Activated T-cell treated with anti-CD3 and anti-CD28 coated beads for 24 hours (primary cell): Measurements from ENCODE around the gene CACNA1I.

Source experiments
- DNase-seq: peaks from one replicate; pipeline ENCODE4 v3.0.0-alpha.2; 2020; ENCODE audit warnings: low read depth

Gene CACNA1I

DNA sequence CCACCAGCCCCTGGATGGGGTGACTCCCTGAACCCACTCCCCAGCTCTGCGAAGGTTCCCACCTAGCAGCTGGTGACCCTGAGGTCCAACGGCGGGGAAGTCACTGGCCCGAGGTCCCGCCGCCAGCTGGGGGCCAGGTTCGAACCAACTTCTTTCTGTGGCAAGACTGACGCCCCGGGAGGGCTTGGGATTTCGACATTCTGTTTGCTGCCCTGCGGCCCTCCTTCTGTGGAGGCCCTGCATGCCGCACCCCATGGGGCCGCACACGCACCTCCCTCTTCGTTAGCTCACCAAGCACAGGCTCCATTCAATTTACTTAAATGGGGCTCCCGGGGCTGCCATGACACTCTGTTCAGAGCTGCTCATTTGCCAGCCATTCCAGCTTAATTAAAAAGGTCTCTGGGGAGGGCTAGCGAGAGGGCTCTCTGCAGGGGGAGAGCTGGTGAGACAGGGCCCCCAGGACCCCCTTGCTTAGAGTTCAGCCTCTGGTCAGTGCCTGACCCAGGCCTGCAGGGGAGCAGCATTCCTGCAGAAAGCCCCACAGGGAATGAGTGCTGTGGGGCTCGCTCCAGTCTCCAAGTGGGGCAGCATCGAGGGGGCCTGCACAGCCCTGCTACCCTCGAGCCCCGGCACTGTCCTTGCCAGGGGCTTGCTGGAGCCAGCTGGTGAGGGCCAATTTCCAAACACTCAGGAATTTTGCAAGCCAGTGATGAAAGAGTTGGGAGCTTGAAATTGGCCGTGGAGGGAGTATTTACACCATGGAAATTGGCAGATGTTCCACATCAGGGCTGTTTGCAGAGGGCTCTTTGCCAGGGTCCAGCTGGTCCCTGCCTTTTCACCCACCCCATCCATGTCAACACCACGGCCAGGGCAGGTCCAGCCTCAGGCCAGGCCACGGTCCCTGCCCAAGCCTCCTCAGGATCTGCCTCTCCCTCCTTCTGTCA is 80.8 kb downstream of the CACNA1I start:
- DNase-seq, result no peak

DNA sequence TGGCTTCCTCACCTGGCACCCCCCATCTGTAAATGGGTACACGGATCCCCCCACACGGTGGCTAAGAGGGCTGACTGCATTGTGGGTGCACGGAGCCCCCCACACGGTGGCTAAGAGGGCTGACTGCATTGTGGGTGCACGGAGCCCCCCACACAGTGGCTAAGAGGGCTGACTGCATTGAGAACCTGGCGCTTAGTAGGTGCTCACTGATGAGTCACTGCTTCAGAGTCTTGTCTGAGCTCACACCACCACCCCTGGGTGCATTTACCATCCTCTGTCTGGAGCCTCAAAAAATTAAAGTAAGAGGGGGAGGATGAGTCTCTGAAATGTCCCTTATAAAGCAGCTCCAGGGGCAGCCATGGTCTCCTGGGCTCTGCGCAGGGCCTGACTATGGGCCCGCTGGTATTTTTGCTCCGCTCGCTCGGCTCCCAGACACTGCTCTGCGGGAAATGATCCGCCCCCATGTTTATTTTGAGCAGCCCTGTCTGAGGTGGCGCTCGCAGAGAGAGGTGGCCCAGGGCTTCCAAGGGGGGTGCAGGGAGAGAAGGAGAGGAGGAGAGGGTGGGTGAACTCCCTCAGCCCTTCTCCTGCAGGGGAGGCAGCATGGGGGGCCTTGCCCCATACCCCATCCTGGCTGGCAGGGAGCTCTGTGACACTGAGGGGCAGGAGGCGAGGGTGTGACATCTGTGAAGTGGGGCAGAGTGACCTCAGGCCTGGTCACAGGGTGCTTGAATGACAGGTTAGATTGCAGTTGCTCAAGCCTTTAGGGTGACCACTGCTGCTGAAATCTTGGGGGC is 82.6 kb downstream of the CACNA1I start:
- DNase-seq, result no peak

GRCh38 chr22:39653787-39654077 is 83.2 kb downstream of the CACNA1I start:
- DNase-seq, result no peak

DNA sequence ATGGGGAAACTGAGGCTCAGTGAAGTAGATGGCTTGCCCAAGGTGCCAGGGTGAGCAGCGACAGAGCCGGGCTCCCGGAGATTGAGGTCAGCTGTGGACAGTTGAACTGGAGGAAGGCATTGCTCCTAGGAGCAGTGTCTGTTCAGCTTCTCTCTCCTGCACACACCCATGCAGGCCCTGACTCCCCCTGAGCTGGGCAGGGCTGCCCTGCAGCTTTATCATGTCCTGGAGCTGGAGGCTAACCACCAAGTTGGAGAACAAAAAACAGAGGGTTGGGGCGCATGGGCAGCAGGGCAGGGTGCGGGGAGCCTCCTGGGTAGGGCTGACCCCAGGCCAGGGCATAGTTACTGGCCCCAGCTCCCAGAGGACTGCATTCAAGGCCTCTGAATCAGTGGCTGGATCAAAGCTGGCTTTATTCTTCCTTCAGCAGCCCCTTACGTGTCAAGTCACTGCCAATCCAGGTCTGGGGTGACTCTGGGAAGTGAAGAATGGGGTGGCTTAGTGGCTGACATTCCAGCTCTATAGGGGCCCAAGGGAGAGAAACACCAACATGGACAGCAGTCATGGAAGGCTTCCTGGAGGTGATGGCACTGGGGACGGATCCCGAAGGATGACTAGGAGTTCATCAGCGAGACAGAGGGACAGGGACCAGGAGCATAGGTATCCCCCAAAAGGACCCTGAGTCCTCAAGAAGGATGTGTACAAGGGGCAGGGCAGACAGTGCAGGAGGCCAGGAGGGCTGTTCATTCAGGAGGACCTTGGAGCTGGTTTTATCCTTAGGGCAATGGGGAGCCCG is 83.8 kb downstream of the CACNA1I start:
- DNase-seq, result no peak

DNA sequence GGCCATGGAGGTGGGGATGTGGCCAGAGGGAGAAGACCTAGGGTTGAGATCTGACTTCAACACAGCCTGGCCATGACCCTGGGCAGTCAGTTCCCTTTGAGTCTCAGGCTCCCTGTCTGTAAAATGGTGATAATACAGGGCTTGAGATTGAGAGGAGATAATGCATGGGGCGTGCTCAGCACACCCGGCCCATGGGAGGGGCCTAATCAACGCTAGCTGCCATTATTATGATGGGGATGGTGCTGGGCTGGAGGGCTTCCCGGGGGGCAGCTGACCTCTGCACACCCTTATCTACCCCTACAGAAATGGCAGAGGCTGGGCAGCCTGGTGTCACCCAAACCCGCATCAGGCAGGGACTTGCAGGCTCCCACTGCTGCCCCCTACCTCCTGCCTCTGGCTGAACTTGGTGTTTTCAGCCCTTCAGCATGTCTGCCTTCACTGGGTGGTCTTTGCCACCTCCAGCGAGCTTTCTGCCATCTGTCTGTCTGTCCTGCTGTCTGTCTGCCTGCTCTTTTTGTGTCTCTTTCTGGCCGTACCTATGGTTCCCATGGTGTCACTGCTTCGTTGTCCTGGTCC is 84.5 kb downstream of the CACNA1I start:
- DNase-seq, result no peak

DNA sequence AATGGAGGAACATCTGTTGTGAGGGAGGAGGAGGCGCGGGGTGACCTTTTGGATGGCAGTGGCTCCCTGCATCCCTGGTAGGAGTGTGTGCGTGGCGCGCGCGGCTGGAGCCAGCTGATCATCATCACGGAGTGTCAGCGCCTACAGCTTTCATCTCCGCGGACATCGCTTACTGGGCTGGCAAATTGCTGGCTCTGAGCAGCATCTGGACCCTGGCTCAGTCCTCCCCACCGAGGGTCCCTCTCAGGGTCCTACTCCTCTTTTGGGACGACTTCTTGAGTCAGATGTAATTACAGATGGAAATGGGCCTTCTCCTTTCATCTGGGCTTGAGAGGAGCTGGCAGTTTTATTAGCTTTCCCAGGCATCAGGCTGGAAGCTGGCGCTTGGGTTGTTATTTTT is 85.3 kb downstream of the CACNA1I start:
- DNase-seq, result no peak

GRCh38 chr22:39656495-39657490 is 86.2 kb downstream of the CACNA1I start:
- no peak for DNase-seq

GRCh38 chr22:39658367-39658766 is 87.8 kb downstream of the CACNA1I start:
- DNase-seq, result peak; percentile 7

DNA sequence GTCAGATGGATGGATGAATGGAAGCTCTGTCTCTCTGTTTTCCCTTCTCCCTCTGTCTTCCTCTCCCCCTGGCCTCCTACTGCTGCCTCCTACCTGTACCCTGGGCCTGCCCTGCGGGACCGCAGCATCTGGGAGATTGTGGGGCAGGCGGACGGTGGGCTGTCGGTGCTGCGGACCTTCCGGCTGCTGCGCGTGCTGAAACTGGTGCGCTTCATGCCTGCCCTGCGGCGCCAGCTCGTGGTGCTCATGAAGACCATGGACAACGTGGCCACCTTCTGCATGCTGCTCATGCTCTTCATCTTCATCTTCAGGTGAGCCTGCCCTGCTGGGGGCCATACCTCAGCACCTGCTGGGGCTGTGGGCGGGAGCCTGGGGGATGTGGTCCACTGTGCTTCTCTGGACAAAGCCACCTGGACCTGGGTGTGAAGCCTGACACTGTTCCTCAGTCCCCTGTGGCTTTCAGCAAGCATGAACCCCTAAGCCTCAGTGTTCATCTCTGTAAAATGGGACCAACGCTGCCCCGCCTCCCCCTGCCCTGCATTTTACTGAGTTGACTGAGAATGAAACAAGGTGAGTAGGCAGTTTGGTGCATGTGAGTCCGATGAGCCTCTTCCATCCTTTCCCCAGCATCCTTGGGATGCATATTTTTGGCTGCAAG is 88.4 kb downstream of the CACNA1I start:
- DNase-seq, result no peak

- no peak for DNase-seq
These were observed 90.9 kb downstream of the CACNA1I start for GRCh38 chr22:39661501-39661841.

GRCh38 chr22:39661842-39662685 is 91.5 kb downstream of the CACNA1I start:
- peak; percentile 62 for DNase-seq

GRCh38 chr22:39662686-39663052 is 92.1 kb downstream of the CACNA1I start:
- no peak for DNase-seq

DNA sequence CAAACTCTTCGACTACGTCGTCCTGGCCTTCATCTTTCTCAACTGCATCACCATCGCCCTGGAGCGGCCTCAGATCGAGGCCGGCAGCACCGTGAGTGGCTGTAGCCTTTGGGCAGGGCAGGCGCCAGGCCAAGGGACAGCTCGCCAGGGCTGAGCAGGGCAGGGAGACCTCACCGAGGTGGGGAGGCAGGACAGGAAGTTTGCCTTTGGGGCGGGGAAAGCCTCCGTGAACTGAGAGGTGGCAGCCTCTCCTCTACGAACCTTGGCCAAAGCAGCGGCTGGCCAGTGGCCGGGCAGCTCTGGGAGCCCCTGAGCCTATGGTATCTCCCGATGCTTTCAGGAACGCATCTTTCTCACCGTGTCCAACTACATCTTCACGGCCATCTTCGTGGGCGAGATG is 93.2 kb downstream of the CACNA1I start:
- DNase-seq, result no peak

GRCh38 chr22:39664485-39665200 is 94.1 kb downstream of the CACNA1I start:
- peak; percentile 15 for DNase-seq

DNA sequence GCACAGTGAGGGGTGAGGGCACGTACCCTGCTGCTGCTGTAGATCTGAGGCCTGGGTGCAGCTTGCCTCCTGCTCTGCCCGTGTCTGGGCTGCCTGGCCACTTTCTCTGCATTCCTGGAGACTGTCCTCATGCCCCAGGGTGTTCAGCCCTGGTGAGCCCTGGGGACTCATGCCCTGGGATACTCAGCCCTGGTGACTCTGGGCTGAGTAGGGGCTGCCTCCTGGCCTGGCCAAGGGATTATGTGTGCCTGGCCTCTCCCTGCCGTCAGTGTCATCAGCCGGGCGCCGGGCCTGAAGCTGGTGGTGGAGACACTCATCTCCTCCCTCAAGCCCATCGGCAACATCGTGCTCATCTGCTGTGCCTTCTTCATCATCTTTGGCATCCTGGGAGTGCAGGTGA is 94.7 kb downstream of the CACNA1I start:
- no peak for DNase-seq

GRCh38 chr22:39665661-39666431 is 95.3 kb downstream of the CACNA1I start:
- DNase-seq, result no peak

DNA sequence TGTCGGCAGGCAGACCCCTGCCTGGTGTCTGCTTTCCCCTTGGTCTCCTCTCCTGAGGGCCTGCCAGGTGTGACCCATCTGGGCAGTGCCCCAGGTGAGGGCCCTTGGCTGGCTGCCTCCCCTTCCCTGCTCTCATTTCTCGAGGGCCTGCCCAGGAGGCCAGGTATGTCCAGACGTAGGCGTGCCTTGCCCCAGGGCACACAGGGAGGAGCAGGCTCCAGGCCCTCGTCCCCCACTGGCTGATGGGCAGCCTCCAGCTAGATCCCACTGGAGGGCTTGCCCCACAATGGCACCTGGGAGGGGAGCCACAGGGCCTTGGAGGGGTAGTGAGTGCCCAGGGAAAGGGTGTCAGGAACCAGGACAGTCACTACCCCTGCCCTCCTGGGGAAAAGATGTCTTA is 95.9 kb downstream of the CACNA1I start:
- DNase-seq, result no peak

DNA sequence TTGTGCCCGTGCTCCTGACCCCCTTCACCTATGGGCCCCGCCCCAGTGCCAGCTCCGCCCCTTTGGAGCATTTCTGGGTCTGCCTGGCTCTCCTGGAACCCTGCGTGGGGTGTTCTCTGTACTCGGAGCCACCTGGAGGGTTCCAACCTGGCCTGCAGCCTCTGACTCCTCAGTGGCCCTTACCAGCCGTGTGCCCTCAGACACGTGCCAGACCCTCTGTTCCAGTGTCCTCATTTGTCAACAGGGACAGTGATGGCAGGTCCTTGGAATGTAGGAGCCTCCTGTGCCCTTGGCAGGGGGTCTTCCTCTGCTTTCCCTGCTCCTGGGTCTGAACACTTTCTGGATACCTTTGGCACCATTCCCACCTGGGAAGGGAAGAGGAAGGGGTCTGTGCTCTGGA is 96.4 kb downstream of the CACNA1I start:
- DNase-seq, result no peak
